ENCODE results near the gene LHFPL3.

GRCh38 chr7:104931181-104931781, 602.9 kb downstream of the LHFPL3 start:
- no peak for TF ChIP-seq CTCF (IDR thresholded peaks at IDR 0.05)
- TF ChIP-seq POLR2A (IDR thresholded peaks at IDR 0.05), result no peak
- no peak for TF ChIP-seq POLR2AphosphoS5 (IDR thresholded peaks at IDR 0.05)
- no peak for TF ChIP-seq EP300 (IDR thresholded peaks at IDR 0.05)
